Activated T-cell treated with anti-CD3 and anti-CD28 coated beads, Interleukin-2, amount 50 U/mL, for 48 hours (primary cell): ENCODE data around the gene PARVB.

Experiments used
- DNase-seq, 2 experiments: peaks; one replicate each; pipeline ENCODE4 v3.0.0-alpha.2; 2020

PARVB gene

DNA sequence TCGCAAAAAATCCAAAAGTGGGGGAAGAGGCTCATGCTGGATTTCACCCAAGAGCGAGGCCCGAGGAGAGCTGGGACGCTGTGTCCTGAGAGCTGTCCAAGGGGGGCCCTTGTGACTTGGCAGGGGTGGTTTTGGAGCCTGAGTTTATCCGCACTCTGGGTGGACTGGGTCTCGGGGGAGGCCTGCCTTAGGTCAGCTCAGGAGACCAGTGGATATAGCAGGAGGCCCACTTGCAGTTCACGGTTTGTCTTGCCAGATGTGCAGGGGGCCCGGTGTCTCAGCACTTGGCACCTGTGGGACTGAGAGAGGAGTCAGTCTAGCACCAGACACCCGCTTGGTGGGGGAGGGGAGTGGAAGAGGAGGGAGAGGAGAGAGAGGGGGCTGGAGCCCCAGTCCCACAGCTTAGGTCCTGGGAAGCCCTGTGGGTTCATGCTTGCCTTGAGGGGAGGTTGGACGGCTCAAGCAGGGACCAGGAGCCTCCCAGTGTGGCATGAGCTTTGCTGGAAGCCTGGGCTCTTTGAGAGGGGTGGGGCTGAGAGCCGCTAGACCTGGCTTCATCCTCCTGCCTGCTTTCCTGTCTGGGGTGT is 33.4 kb downstream of the PARVB start:
- DNase-seq: no peak

DNA sequence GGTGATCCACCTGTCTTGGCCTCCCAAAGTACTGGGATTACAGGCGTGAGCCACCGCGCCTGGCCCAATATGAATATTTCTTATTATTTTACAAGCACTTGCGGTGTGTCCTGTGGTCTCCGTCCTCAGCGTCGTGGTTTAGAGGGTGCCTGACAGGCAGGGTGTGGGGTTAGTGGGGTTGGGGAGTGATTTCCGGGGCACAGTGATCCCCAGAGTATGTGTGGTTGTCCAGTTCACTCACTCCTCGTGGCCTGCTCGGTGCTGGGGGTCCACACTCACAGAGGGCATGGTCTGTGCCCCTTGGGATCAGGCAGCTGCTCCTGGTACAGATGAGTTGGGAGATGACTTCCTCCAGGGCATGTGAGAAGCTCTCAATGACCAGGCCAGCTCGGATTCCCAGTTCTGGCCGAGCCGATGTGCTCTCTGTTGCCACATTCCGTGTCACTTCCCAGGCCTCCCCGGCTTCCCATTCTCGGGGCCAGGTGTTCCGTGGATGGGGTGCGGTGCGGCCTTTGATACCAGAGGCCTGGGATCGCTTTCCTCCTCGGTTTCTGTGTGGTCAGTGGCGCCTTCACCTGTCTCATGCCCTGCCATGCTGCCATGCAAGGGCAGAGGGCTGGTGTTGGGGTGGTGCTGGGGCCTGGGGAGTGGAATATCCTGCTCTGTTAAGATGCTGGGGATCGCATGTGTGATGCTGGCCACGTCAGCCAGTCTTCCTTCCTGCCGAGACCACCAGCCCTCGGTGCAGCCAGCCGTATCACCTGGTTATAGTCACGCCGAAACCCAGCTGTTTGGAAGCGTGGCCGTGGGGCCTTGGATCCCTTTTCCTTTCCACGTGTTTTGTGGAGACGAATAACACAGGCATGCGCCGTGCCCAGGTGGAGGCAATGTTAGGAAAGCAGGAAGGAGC is 39.6 kb downstream of the PARVB start:
- DNase-seq: no peak

DNA sequence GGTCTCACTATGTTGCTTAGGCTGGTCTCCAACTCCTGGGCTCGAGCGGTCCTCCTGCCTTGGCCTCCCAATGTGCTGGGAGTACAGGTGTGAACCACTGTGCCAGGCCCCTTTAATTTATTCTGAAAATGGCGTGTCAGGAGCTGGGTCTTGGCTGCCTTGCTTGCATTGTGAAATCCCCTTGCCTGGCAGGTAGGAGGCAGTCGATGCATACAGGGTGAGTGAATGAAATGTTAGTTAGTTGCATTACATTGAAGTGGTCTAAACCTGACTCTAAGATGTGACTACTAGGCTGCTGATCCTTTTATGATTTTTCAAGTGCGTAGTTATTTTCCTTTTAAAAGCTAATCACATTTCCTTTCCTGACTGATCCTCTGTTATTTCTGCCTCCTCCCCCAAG is 42.9 kb downstream of the PARVB start:
- DNase-seq: no peak

DNA sequence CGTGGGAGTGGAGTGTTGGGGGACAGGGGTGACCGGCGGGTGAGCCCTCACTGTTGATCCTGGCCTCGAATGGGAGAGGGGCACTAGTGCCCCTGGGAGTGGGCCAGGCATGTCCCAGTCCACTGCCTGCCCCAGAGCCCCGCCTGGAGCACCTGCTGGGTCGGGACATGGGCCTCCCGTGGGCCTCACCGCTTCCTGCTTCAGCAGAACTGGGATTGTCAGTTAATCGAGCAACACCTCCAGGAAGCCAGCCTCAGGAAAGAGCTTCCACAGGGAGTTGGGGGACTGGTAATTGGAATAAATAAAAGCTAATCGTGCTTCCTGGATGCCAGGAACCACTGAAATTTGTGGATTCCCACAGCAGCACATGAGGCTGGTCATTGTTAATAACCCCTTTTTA is 43.8 kb downstream of the PARVB start:
- no peak for DNase-seq

DNA sequence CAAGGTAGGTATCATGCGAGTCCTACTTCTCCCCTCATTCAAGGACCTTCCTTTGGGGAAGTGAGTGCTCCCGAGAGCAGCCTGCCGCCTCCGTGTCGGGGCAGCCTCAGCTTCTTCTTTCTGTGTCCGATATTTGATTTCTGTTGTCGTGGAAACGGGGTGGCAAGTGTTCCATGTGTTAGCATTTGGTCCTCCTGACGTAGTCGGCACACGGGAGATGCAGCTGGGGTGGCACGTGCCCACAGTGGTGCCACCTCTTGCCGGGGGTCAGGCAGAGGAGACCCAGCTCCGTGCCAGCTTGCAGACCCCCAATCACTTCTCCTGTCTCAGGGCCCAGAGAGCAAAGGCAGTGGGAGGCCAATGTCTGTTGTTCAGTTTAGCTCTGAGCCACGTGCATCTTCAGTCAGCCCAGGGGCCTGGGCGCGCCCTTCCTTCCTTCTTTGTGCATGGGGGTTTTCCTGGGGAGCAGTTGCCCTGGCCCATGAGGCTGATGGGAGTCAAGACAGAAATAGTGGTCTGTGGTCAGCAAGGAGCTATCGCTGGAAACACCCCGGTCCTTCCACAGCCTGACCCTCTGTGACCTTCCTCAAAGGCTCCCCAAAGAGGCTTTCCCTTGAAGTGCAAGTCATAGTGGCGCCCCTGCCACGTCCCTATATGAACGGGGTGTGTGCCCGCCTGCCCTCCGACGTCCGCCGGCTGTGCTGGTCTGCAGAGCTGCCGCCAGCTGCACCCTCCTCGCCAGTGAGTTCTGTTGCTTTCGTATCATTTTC is 44.5 kb downstream of the PARVB start:
- no peak for DNase-seq

DNA sequence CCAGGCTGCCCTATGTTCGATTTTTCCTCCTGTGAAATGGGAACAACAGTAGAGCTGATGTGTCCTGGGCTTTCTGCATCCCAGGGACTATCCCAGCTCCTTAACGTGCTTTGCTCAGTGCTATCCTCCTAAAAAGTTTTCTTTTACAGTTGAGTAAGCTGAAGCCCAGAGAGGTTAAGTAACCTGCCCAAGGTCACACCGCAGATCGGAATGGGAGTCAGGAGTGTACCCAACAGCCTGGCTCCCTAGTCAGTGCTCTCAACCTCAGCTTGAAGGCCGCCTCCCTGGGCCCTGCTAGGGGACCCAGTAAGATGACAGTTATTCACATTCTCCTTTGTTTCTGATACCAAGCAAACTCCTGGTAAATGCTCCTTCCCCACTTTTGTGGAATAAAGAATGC is 45.9 kb downstream of the PARVB start:
- no peak for DNase-seq

DNA sequence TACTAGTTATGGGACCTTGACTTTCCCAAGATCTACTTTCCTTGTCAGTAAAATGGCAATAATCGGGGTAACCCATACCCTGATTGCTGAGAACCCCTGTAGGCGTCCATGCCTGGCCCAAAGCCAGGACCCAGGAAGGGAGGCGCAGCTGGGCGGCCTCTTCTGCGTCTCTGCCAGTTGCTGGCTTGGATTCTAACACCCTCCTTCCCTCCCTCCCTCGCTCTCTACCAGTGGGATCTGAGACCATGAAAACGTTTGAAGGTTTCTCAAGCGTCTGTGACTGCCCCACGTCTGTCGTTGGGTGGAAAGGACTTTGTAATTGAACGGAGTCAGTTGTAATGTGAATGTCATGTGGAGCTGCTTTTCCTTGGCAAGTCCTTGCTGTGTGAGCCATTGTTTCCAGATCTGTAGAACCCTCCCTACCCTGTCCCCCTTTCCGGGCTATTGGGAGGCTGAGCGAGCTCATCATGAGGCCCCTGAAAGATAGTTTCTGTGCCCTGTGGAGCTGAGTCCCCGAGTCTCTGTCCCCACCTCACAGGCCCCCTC is 47.8 kb downstream of the PARVB start:
- no peak for DNase-seq

DNA sequence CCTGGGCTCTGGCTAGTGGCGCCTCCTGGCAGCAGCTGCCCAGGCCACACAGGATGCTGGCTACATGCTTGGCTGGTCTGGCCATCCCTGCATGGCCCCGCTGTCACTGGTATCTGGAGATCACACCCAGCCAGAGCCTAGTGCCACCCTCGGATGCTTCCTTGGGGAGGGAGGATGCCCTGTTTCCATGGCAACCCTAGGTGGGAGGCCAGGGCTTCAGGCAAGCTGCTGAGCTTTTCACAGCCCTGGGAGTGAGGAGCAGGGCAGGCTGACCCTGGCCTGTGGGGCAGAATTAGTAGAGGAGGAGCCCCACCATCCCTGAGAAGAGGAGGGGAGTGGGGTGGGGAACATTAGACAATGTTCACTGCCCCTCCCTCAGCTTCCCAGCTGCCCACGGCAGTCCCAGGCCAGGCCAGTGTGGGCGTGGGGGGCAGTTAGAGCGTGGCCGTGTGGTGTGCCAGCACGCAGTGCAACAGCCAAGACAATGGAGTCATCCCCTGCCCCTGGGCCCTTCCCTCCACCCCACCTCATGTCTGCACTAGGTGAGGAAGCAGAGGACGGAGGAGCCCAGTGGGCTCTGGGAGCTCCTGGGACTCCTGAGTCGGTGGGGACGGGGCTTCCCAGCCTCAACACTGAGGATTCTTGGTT is 50.4 kb downstream of the PARVB start:
- DNase-seq: no peak

DNA sequence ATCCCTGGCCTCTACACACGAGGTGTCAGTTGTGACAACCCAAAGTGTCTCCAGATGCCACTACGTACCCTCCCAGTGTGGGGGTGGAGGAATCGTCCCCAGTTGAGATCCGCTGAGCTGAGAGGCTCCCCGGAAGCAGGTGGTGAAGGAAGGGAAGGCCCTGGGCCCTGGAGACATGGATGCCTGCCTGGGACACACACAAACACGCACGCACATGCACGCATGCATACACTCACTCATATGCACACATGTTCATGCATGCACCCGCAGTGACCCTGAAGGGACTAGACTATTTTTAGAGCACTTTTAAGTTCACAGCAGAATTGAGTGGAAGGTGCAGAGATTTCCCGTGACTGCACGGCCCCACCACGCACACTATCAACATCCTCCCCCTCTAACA is 50.9 kb downstream of the PARVB start:
- DNase-seq: no peak

DNA sequence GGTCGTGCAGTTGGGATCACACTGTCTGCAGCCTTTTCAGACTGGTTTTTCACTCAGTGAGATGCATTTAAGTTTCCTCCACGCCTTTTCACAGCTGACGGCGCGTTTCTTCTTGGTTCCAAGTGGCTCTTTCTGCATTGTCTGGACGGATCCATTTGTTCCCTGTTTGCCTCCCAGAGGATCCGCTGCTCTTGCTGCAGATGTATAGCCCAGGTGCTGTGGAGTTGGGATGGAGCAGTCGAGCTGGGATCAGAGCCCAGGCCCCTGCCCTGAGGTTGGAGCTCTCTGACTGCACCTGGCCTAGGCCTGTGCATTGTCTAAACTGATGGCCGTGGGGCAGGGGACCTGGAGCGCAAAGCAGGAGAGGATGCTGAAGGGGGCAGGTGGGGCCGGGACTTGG is 51.6 kb downstream of the PARVB start:
- DNase-seq: no peak

DNA sequence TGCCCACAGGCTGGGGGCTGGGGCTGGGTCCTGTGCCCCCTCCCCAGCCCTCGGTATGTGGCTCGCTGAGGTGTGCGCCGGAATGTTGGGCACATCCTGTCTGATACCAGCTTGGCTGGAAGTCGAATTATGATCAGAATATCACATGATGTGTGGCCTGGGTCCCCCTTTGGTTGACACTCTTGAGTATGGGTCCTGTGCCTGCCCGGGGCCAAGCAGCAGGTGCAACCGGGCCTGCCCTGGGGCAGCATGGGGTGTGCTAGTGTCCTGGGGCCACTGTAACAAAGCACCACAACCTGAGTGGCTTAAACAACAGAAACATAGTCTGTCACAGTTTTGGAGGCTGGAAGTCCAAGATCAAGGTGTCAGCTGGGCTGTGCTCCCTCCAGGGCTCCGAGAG is 52.7 kb downstream of the PARVB start:
- no peak for DNase-seq

DNA sequence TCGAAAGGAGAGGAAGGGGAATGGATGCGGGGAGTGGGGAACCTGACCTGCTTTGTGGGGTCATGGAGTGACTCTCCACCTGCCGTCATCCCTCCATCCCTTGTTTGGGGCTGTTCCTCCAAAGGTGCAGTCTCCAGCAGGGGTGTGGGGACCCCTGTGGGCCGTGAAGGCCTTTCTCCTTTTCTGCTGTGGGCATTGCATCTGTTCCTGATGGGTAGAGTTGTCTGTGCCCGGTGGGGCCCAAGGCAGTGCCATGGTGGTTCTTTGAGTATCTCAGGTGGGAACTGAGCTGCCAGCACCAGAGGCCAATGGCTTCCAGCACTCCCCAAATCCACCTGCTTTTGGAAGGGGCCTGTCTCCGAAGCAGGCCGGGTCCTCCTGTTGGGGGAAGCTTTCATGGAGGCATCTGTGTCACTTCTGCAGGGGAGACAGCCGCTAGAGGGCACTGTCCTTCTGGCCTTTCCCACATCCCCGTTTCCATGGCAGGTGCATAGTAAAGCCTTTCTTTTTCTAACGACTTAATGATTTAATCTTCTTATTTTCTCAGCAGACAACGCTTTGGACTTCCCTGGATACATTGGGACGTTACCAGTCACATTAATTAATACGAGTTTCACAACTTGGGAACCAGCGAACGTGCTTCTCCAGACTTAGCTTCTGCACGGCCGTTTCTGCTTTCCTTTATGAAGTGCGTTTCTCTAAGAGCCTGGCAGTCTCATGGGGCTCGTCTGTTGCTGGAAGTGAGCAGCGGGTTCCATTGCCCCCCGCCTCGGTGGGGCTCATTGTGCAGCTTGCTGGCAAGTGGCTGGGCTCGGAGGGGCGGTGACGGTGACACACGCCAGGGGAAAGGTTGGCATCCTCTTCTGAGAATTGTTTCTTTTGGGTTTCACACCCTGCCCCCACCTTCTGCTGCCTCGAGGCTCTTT is 57.1 kb downstream of the PARVB start:
- DNase-seq: peak; percentile 67 to 76

DNA sequence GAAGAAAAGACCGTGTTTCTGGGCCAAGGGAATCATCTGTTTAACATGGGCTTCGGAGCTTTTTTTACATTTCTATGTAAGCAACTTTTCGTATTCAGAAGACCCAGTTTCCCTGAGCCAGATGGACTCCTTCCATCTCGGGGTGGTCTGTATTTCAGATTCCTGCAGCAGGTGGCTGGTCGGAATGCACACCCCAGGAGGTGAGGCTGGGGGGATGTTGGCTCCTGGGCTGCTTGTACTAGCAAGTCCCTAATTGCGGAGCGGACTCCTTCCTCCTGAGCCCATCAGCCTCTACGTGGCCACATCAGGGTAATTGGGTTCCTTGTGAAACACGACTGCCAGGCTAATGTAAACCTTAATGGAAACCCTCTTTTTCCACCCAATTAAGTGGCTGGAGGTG is 58.7 kb downstream of the PARVB start:
- DNase-seq: no peak

DNA sequence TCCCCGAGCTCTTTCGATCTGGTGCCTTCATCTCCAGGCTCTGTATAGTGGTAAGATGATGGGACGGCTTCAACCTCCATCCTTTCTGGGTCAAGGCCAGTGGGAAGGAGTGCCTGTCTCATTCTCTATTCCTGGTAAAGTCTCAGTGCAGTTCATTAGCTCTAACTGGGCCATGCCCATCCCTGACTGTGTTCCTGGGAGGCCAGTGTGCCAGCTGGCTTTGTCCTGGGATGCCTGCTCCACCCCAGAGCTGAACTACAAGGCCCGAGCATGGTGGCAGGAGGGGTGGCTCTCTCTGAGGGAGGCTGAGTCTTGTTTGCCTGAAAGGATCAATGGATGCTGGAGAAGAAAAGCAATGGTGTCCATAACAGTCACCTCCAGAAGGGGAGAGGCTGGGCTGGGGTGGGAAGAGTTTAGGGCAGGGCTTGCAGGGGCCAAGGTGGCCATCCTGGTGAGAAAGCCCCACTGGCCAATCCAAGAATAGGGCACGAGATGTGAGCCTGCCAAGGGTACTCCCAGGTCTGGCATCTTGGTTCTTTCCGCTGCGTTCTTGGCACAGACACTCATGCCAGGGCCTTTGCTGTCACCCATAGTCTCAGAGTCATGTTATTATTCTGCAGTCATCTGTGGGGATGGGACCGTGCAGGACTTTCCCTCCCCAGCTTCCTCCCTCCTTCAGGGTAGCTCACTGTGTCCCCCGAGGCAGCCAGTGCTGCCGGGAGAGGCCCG is 60.1 kb downstream of the PARVB start:
- no peak for DNase-seq

DNA sequence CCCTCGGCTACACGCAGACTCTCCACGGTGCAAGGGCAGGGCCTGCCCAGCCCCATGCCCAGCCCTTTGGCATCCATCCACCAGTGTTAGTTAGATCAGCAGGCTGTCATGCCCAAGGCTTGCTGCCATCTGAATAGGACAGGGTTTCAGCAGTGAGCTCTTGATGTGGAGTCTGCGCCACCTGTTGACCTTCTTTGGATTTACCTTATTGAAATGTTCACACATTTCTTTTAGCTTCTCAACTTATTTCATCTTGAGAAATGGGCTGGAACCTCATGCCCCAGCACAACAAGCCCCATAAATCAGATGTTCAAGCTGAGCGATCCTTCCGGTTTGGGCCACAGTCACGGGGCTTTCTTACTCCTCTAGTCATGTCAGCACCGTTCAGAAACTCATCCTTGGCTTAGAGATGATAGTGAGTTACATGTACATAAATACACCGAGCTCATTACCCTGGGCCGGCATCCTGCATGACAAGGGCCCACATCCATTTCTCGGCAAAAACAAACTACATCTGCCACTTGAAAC is 61.7 kb downstream of the PARVB start:
- DNase-seq: no peak

DNA sequence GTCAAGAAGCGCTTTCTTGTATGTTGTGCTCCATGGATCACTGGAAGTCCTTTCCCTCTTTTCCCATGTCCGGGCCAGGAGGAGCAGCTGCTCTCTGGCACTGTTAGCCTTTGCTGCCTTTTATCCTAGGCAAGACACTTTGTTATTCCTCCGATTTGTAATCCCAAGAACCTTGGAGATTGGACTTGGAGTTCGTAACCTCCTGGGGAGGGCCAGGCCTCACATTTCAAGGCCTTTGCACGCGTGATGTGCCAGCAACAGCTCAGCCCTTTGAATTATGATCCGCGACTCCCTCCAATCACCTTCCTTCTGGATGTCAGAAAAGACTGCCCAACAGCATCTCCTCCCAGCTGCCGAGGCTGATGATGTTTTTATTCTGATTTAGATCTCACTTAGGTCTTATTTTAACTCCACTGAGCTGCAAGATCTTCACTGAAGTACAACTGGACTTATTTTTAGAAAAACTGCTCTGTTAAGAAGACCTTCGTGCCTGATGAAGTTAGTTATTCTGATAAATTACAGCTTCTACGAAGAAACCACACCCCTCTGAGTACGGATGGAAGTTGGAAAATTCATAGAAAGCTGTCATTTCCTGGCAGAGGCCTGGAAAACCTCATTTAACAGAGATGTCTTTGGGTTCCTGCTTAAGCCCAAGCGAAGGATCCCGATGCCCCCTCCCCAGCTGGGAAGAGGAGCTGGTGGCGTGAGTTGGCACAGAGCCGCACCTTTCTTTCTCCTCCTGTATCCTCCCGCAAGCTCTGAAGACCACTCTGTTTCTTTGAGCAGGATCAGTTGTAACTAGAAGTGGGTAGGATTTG is 62.4 kb downstream of the PARVB start:
- no peak for DNase-seq

DNA sequence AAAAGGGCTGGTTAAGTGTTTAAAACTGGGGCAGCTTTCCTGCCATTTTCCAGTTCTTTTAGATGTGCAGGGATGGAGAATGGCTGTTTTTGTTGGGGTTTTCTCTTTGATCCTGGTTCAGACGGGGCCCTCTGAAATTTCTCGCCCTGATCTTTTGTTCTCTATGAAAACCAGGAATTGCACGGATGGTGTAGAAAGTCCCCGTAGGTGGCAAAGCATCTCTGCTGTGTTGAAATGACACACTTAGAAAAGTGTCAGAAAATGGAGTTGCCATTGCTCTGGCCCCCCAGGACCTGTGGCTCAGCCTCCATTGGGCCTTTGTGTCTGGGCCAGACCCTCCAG is 63.0 kb downstream of the PARVB start:
- DNase-seq: no peak

DNA sequence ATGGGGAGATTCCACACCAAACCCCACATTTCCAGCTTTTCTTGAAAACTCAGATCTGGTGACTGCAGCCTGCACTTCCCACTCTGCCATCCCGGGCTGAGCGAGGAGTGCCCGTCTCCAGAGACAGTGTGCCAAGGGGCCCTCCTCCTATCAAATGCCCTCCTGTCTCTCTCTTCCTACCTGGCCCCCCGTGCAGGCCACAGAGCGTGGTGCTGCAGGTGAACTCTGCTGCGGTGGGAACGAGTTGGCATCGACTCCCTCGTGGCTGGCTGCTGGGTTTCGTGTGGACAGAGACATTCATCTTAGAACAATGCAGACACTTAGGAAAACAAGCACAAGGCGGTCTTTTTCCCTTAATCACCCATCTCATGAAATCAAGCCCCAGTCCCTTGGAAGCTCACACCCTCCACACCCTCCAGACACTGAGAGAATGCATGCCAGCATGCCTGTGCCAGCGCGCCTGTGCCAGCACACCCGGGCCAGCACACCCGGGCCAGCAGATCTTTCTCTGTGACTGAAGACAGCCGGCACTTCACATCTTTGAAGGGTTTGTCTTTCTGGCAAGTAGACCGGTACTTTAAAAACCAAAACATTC is 65.0 kb downstream of the PARVB start:
- no peak for DNase-seq

DNA sequence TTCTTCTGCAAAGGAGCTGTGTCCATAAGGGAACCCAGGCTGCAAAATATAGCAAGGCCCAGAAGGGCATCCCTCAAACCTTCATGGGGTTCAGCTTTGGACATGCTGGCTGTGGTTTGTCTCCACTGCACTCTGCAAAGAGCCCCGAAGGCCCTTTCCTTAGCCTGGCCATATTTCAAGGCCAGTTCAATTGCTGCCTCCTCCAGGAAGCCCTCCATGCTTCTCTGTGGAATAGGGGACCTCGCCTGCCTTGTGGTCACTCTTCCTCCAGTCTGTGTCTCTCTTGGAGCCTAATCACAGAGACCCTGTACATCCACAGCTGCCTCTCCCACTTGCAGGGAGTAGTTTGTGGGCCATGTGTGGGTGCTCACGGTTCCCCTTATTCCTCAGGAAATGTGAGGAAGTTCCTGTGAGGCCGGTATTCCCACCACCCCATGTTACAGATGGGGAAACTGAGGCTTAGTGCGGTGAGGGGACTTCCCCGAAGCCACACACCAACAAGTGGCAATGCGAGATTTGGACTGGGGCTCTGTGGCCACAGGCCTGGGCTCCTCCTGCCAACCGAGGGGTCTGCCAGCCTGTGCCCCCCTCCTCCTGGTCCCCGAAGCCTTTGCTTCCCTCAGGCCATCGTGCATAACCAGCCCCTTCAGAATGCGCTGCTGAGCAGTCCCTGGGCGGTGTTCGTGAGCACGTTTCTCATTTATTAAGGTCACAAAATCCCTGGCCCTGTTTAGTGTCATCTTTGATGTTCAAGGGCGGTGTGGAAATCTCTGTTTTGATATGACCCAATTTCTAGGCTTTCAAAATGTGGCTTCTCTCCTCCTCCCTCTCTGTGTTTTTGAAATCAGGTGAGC is 65.8 kb downstream of the PARVB start:
- no peak for DNase-seq
